GM18873 (cell line): ENCODE measurements around the gene KCNK17.
"Not testable (repeated sequence)": the region's sequence is repeated elsewhere in the genome, so short reads cannot be mapped to it uniquely, and the experiment has no call there.

ENCODE experiments used
- ATAC-seq: cut with Tn5 transposase; IDR thresholded peaks from one replicate; pipeline ENCODE4 v1.9.1; 2021; ENCODE audit warnings: mild to moderate bottlenecking, moderate library complexity, moderate number of reproducible peaks; ENCODE audit not compliant: unreplicated experiment, low FRiP score

KCNK17 gene

GRCh38 chr6:39303425-39304153, 10.6 kb downstream of the KCNK17 start:
- ATAC-seq: no peak

- no peak for ATAC-seq
Observed at GRCh38 chr6:39302669-39303424, 11.4 kb downstream of the KCNK17 start.

- ATAC-seq: no peak
Observed at GRCh38 chr6:39302011-39302410, 12.2 kb downstream of the KCNK17 start.

- ATAC-seq: no peak
Observed at GRCh38 chr6:39301606-39302005, 12.6 kb downstream of the KCNK17 start.

GRCh38 chr6:39300739-39301138, 13.5 kb downstream of the KCNK17 start:
- ATAC-seq: no peak

- ATAC-seq: no peak
Observed at GRCh38 chr6:39298061-39298460, 16.2 kb downstream of the KCNK17 start.

- no peak for ATAC-seq
Observed at GRCh38 chr6:39296745-39297640, 17.2 kb downstream of the KCNK17 start.

- no peak for ATAC-seq
Observed at GRCh38 chr6:39295611-39296011, 18.6 kb downstream of the KCNK17 start.

- ATAC-seq: no peak
Observed at GRCh38 chr6:39294899-39295298, 19.3 kb downstream of the KCNK17 start.

GRCh38 chr6:39294133-39294532, 20.1 kb downstream of the KCNK17 start:
- ATAC-seq: no peak

GRCh38 chr6:39292637-39293036, 21.6 kb downstream of the KCNK17 start:
- ATAC-seq: no peak

- ATAC-seq: no peak
Observed at GRCh38 chr6:39289490-39289889, 24.7 kb downstream of the KCNK17 start.

GRCh38 chr6:39287601-39288000, 26.6 kb downstream of the KCNK17 start:
- no peak for ATAC-seq

GRCh38 chr6:39286596-39286995, 27.6 kb downstream of the KCNK17 start:
- ATAC-seq: not testable (repeated sequence)

GRCh38 chr6:39282774-39283173, 31.4 kb downstream of the KCNK17 start:
- ATAC-seq: no peak

- no peak for ATAC-seq
Observed at GRCh38 chr6:39281312-39281980, 32.8 kb downstream of the KCNK17 start.

- ATAC-seq: no peak
Observed at GRCh38 chr6:39280247-39280731, 33.9 kb downstream of the KCNK17 start.

GRCh38 chr6:39279539-39279938, 34.7 kb downstream of the KCNK17 start:
- ATAC-seq: no peak

- no peak for ATAC-seq
Observed at GRCh38 chr6:39276379-39276995, 37.7 kb downstream of the KCNK17 start.

- no peak for ATAC-seq
Observed at GRCh38 chr6:39274903-39275302, 39.3 kb downstream of the KCNK17 start.
